Measurements from ENCODE around the gene PDE4D. TPM values are rescaled to one million over a fixed set of nuclear protein-coding genes. Genes with fewer than 3 reads are reported as not detected.
A peak's percentile ranks its signal among the peaks of the same experiment; 100 is the strongest.

The PDE4D gene
- total RNA-seq, 1 experiment from 2014 or later: 3.6 TPM

GRCh38 chr5:59368951-59369350 is 524.6 kb downstream of the PDE4D start:
- Histone ChIP-seq H3K9me3 (ENCODE audit: low read length) (no peaks in the 10 kb centered on the region), H4K20me1 (ENCODE audit: low read length) (no peaks in the 10 kb centered on the region), H3K4me2 (ENCODE audit: low read length) (no peak overlapping the region), H3K9me2 (replicated peaks; ENCODE audit: low read length) (no peaks in the 10 kb centered on the region), H3K9ac (ENCODE audit: low read length) (no peak overlapping the region), H3K36me3 (ENCODE audit: low read depth, low read length) (no peaks in the 10 kb centered on the region), H3K4me3 (ENCODE audit: low read length) (no peak overlapping the region), H3K27ac (ENCODE audit: low read length) (no peak overlapping the region), H3F3A (ENCODE audit: low read length, unreplicated experiment) (no peaks in the 10 kb centered on the region), H3K79me2 (ENCODE audit: low read length) (no peaks in the 10 kb centered on the region), H2AFZ (ENCODE audit: low read length) (no peak overlapping the region), H3K4me1 (ENCODE audit: insufficient read depth, low read length) (no peaks in the 10 kb centered on the region), H3K27me3 (ENCODE audit: low read length) (no peaks in the 10 kb centered on the region)
- no TSS peak for BruUV-seq (replicated peaks)
- ChIA-PET CTCF (no interaction called here), POLR2A (ENCODE audit: unreplicated experiment) (no interaction called here)
- intact Hi-C loops (cut with micrococcal nuclease): loop anchor here (10.0 kb wide), 1 partner anchor 144 kb away; no protein-coding TSS in a partner anchor
- TF ChIP-seq EZH2phosphoT487 (IDR thresholded peaks at IDR 0.05; ENCODE audit: borderline replicate concordance, low read length) (no peak), EZH2 (IDR thresholded peaks at IDR 0.05; ENCODE audit: low read length, unreplicated experiment) (no peak)
- TF ChIP-seq, protein P1, sequence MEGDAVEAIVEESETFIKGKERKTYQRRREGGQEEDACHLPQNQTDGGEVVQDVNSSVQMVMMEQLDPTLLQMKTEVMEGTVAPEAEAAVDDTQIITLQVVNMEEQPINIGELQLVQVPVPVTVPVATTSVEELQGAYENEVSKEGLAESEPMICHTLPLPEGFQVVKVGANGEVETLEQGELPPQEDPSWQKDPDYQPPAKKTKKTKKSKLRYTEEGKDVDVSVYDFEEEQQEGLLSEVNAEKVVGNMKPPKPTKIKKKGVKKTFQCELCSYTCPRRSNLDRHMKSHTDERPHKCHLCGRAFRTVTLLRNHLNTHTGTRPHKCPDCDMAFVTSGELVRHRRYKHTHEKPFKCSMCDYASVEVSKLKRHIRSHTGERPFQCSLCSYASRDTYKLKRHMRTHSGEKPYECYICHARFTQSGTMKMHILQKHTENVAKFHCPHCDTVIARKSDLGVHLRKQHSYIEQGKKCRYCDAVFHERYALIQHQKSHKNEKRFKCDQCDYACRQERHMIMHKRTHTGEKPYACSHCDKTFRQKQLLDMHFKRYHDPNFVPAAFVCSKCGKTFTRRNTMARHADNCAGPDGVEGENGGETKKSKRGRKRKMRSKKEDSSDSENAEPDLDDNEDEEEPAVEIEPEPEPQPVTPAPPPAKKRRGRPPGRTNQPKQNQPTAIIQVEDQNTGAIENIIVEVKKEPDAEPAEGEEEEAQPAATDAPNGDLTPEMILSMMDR (conservative IDR thresholded peaks at IDR 0.05; ENCODE audit: low read depth, low read length): no peak
- no peak for ATAC-seq
- no peak for DNase-seq

GRCh38 chr5:59367791-59368394 is 525.6 kb downstream of the PDE4D start:
- no peaks in the 10 kb centered on the region for H3K36me3 ChIP-seq (ENCODE audit: low read depth, low read length)
- no peaks in the 10 kb centered on the region for H3K27me3 ChIP-seq (ENCODE audit: low read length)
- ChIA-PET CTCF (interaction anchor here (0.6 to 0.8 kb wide), 3 partner anchors 31 to 305 kb away, joined by 3 to 11 read pairs (median 4); no protein-coding TSS in a partner anchor), POLR2A (ENCODE audit: unreplicated experiment) (no interaction called here)
- H3K9me2 ChIP-seq (replicated peaks; ENCODE audit: low read length): no peaks in the 10 kb centered on the region
- H3F3A ChIP-seq (ENCODE audit: low read length, unreplicated experiment): no peaks in the 10 kb centered on the region
- H3K79me2 ChIP-seq (ENCODE audit: low read length): no peaks in the 10 kb centered on the region
- H3K27ac ChIP-seq (ENCODE audit: low read length): no peak overlapping the region
- no peaks in the 10 kb centered on the region for H3K4me1 ChIP-seq (ENCODE audit: insufficient read depth, low read length)
- no peak for ATAC-seq
- TF ChIP-seq, protein P1 (conservative IDR thresholded peaks at IDR 0.05; ENCODE audit: low read depth, low read length): peak; percentile 50
- TF ChIP-seq EZH2phosphoT487 (IDR thresholded peaks at IDR 0.05; ENCODE audit: borderline replicate concordance, low read length): no peak
- DNase-seq: peak; percentile 33
- H3K4me2 ChIP-seq (ENCODE audit: low read length): no peak overlapping the region
- intact Hi-C loops (cut with micrococcal nuclease): loop anchor here (1.0 to 10.0 kb wide), 2 partner anchors 143 to 180 kb away; no protein-coding TSS in a partner anchor
- H3K9me3 ChIP-seq (ENCODE audit: low read length): no peaks in the 10 kb centered on the region
- no peaks in the 10 kb centered on the region for H4K20me1 ChIP-seq (ENCODE audit: low read length)
- H2AFZ ChIP-seq (ENCODE audit: low read length): no peak overlapping the region
- no TSS peak for BruUV-seq (replicated peaks)
- H3K9ac ChIP-seq (ENCODE audit: low read length): no peak overlapping the region
- no peak overlapping the region for H3K4me3 ChIP-seq (ENCODE audit: low read length)

DNA sequence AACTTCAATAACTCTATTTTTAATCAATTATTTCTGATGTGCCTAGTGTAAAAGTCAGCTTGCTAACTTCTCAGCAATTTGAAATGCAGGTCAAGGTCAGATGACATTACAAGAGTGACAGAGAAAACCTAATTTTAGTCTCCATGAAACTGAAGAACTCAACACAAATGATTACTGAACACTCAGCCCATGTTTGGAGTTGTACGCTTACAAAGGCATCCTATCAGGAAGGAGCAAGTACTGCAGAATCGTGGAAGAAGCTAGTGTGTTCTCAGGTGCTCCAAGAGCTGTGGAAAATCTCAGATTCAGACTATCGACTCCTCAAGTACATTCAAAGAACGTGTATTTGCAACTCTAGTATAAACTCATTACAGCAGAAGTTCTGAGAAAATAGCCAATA is 526.7 kb downstream of the PDE4D start:
- no peak for TF ChIP-seq EZH2 (IDR thresholded peaks at IDR 0.05; ENCODE audit: low read length, unreplicated experiment)
- no peak for TF ChIP-seq EZH2phosphoT487 (IDR thresholded peaks at IDR 0.05; ENCODE audit: borderline replicate concordance, low read length)
- TF ChIP-seq, protein P1 (conservative IDR thresholded peaks at IDR 0.05; ENCODE audit: low read depth, low read length): no peak
- intact Hi-C loops (cut with micrococcal nuclease): loop anchor here (1.0 to 10.0 kb wide), 2 partner anchors 142 to 178 kb away; no protein-coding TSS in a partner anchor
- Histone ChIP-seq H3K27me3 (ENCODE audit: low read length) (no peaks in the 10 kb centered on the region), H3K4me1 (ENCODE audit: insufficient read depth, low read length) (no peaks in the 10 kb centered on the region), H3K4me3 (ENCODE audit: low read length) (no peak overlapping the region), H4K20me1 (ENCODE audit: low read length) (no peaks in the 10 kb centered on the region), H3K27ac (ENCODE audit: low read length) (no peak overlapping the region), H3K9me3 (ENCODE audit: low read length) (no peaks in the 10 kb centered on the region), H3K4me2 (ENCODE audit: low read length) (no peak overlapping the region), H2AFZ (ENCODE audit: low read length) (no peak overlapping the region), H3K9me2 (replicated peaks; ENCODE audit: low read length) (no peaks in the 10 kb centered on the region), H3K9ac (ENCODE audit: low read length) (no peak overlapping the region), H3K36me3 (ENCODE audit: low read depth, low read length) (no peaks in the 10 kb centered on the region), H3F3A (ENCODE audit: low read length, unreplicated experiment) (no peaks in the 10 kb centered on the region), H3K79me2 (ENCODE audit: low read length) (no peaks in the 10 kb centered on the region)
- DNase-seq (no peak), ATAC-seq (no peak)
- CTCF ChIA-PET: interaction anchor here (0.7 kb wide), 1 partner anchor 179 kb away, joined by 3 read pairs; no protein-coding TSS in a partner anchor
- no TSS peak for BruUV-seq (replicated peaks)
- POLR2A ChIA-PET (ENCODE audit: unreplicated experiment): no interaction called here
